GM12872 (cell line): ENCODE results near the gene LMAN2.

Experiments used
- TF ChIP-seq, protein P1 (sequence below): IDR thresholded peaks from 3 replicates; pipeline ENCODE4 v1.5.1; 2011; ENCODE audit warnings: low read depth, mild to moderate bottlenecking, low read length, moderate library complexity; ENCODE audit not compliant: insufficient read depth

Gene LMAN2, protein sequence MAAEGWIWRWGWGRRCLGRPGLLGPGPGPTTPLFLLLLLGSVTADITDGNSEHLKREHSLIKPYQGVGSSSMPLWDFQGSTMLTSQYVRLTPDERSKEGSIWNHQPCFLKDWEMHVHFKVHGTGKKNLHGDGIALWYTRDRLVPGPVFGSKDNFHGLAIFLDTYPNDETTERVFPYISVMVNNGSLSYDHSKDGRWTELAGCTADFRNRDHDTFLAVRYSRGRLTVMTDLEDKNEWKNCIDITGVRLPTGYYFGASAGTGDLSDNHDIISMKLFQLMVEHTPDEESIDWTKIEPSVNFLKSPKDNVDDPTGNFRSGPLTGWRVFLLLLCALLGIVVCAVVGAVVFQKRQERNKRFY

DNA sequence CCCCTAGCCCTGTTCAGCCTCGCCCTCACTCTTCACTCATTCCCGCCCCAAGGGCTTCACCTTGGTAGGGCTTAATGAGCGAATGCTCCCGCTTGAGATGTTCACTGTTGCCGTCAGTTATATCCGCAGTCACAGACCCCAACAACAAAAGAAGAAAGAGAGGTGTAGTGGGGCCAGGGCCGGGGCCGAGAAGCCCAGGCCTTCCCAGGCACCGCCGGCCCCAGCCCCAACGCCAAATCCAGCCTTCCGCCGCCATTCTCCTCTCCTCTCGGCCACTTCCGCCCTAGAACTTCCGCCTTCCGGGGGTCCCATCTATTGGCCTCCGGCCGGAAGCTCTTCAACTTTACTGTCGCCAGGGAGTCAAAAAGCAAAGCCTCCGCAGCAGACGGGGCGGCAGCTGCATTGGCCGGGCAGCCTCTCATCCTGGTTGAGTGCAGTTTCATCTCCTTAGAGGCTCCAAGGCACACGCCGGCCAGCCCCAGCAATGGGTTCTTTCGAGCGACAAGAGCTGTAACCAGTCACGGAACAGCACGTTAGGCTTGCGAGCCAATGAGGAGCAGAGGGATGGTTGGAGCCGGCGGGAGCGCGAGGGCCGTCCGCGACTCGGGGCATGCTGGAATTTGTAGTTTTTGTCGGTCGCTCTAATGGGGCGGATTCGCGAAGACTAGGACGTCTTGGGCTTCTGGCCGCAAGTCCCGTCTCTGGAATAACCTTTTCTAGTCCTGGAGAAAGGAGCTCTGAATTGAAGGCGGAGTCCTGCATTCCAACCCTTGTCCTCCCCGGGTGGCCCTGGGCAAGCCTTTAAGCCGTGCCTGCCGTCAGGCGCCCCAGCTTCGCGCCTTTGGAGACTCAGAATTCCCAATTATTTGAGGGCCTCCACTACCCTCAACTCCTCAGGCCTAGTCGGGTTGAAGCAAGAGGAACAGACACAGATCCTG is at the start of gene LMAN2:
Gene LMAN2, minus strand, starts transcription at position 277 of the 938 bp plus-strand sequence. Its CDS starts 21 bp downstream, at position 256.
- TF ChIP-seq, protein P1, sequence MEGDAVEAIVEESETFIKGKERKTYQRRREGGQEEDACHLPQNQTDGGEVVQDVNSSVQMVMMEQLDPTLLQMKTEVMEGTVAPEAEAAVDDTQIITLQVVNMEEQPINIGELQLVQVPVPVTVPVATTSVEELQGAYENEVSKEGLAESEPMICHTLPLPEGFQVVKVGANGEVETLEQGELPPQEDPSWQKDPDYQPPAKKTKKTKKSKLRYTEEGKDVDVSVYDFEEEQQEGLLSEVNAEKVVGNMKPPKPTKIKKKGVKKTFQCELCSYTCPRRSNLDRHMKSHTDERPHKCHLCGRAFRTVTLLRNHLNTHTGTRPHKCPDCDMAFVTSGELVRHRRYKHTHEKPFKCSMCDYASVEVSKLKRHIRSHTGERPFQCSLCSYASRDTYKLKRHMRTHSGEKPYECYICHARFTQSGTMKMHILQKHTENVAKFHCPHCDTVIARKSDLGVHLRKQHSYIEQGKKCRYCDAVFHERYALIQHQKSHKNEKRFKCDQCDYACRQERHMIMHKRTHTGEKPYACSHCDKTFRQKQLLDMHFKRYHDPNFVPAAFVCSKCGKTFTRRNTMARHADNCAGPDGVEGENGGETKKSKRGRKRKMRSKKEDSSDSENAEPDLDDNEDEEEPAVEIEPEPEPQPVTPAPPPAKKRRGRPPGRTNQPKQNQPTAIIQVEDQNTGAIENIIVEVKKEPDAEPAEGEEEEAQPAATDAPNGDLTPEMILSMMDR, result no peak

DNA sequence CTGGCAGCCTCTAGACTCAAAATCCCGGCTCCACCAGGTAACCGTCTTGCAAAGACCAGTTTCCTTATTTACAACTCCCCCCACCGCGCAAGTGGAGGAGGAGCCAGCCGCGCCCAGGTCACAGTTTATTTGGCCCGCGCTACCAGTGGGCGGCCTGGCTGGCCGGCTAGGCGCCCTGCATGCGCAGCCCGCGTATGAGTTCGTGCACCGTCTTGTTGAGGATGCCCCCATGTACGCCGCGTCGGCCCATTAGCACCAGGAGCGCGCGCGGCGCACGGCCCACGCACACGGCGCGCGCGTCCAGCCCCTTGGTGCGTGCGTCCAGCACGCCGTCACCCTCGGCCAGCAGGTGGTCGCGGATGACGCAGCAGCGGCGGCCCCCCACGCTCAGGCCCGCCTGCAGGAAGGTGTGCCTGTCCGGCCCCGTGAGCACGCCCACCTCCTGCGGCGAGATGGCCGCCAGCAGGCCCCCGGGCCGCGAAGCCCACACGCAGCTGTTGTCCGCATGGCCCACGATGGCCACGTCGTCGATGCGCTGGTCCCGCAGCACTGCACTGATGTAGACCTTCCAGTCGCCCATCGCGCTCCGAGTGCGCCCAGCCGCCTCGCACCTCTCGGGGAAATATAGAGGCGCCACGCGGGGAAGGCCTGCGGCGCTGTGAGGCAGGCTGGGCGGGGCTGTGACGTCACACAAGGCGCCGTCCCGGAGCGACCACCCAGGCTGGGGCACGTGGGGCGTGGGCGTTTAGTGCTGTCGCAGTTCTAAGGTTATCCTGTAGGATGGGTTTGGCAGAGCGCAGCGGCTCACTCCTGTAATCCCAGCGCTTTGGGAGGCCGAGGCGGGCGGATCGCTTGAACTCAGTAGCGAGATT is 48.8 kb upstream of the LMAN2 start, which contains the start of gene PFN3:
Gene PFN3, minus strand, starts transcription at position 665 of the 872 bp plus-strand sequence. Its CDS starts 85 bp downstream, at position 580.
- TF ChIP-seq, protein P1, result no peak

DNA sequence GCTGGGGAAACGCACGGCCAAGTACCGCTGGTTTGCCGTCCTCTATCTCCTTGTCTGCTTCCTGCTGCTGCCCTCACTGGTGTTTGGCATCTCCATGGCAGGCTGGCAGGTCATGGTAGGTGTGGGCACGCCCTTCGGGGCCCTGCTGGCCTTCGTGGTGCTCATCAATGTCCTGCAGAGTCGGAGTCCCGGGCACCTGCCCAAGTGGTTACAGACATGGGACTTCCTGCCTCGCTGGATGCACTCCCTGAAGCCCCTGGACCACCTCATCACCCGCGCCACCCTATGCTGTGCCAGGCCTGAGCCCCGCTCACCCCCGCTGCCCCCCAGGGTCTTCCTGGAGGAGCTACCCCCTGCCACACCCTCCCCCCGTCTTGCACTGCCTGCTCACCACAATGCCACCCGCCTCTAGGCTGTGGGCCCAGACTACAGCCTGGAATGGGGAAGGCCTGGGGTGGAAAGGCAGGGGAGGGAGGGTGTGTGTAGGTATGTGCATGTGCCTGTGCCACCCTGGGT is 46.5 kb upstream of the LMAN2 start:
- TF ChIP-seq, protein P1, result no peak

DNA sequence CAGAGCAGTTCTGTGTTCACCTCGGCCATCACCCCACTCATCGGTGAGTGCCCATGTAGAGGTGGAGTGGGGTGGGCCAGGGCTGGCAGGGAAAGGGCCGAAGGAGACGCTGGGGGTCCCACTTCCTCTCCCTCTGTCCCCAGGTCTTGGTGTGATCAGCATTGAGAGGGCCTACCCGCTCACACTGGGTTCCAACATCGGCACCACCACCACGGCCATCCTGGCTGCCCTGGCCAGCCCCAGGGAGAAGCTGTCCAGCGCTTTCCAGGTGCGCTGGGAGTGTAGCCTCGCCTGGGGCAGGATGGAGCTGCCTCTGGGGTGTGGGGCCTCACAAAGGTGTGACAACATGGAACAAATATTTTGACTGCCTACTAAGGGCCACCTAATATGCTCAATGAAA is 45.3 kb upstream of the LMAN2 start:
- TF ChIP-seq, protein P1, result no peak

DNA sequence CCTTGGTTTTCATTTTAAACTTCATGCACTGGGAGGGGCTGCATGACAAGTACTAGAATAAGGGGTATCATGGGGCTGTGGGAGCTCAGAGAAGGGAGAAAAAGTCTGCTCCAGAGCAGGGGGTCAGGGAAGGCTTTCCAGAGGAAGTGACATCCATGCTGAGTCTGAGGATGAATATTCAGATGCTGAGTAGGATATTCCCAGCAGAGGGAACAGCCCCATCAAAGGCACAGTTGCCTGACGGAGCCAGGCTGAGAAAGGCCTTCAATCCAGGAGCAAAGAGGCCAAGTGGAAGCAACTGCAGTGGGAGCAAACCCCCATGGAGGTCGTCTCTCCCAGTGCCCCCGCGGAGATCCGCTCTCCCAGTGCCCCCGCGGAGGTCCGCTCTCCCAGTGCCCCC is 44.6 kb upstream of the LMAN2 start:
- TF ChIP-seq, protein P1, result no peak

DNA sequence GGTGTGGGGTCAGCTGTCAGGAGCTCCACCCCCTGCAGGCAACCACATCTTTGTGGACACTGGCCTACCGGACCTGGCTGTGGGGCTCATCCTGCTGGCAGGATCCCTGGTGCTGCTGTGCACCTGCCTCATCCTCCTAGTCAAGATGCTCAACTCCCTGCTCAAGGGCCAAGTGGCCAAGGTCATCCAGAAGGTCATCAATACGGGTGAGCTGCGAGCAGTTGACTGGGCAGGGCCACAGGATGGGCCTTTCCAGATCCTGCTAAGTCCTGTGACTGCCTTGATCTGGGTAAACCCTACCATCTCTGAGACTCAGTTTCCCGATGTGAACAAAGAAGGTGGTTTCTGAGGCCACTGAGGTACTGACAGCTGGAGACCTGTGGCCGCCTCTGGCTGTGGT is 42.5 kb upstream of the LMAN2 start:
- TF ChIP-seq, protein P1, result no peak
